CD4-positive, alpha-beta T cell treated with Interleukin-6 at 100 ng/mL for 8 hours (primary cell): Measurements from ENCODE around the gene LMO7.

Experiments used
- DNase-seq: peaks from one replicate; pipeline ENCODE4 v3.0.0-alpha.2; 2020; ENCODE audit warnings: mixed read lengths, low spot score

The LMO7 gene

GRCh38 chr13:75635828-75636435 lies at the start of gene LMO7:
TSS of gene LMO7 (plus strand) at chr13:75636330. CDS start at chr13:75636658, 328 bp downstream.
- peak; percentile 42 for DNase-seq

GRCh38 chr13:75587679-75588078 lies 48.5 kb upstream of the LMO7 start:
- no peak for DNase-seq

- no peak for DNase-seq
These were observed 39.4 kb upstream of the LMO7 start for GRCh38 chr13:75596657-75597182.

DNA sequence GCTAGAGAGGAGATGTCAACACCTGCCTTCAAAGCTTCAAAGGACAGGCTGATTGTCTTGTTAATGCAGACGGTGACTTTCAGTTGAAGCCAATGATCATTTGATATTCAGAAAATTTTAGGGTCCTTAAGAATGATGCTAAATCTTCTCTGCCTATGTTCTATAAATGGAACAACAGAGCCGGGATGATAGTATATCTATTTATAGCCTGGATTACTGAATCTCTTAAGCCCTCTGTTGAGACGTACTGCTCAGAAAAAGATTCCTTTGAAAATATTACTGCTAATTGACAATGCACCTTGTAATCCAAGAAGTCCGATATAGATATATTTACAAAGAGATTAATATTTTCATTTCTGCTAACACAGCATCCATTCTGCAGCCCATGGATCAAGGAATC lies 35.8 kb upstream of the LMO7 start:
- no peak for DNase-seq

DNA sequence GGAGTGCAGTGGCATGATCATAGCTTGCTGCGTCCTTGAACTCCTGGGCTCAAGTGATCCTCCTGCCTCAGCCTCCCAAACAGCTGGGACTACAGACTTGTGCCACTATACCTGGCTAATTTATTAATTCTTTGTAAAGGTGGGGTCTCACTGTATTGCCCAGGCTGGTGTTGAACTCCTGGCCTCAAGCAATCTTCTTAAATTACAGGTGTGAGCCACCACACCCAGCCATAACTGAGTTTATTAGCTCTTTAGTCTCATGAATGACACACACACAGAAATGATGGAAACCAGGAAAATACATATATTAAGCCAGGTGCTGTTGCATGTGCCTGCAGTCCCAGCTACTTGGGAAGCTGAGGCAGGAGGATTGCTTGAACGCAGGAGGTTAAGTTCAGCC lies 33.1 kb upstream of the LMO7 start:
- DNase-seq = no peak

- no peak for DNase-seq
These were observed 28.7 kb upstream of the LMO7 start for GRCh38 chr13:75607447-75607846.

DNA sequence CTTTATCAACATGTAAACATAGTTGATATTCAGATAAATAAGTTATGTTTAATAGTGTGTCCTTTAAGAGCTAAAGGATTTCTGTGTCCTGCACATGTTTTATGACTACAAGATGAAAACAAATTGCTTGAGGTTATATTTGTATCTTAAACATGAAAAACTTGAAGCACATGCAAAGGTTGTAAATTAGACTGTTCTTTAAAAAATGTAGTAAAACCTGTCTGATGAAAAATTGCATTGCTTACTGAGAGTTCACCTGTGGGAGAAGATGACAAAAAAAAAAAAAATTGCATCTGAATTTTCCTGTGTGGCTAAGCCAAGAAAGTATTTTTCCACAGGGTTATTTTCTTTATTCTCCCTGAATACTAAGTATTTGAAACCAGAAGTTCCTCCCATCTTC lies 25.7 kb upstream of the LMO7 start:
- no peak for DNase-seq

GRCh38 chr13:75612354-75612753 lies 23.8 kb upstream of the LMO7 start:
- no peak for DNase-seq

GRCh38 chr13:75617230-75617629 lies 18.9 kb upstream of the LMO7 start:
- no peak for DNase-seq

- DNase-seq = no peak
These were observed 17.8 kb upstream of the LMO7 start for GRCh38 chr13:75618308-75618707.

DNA sequence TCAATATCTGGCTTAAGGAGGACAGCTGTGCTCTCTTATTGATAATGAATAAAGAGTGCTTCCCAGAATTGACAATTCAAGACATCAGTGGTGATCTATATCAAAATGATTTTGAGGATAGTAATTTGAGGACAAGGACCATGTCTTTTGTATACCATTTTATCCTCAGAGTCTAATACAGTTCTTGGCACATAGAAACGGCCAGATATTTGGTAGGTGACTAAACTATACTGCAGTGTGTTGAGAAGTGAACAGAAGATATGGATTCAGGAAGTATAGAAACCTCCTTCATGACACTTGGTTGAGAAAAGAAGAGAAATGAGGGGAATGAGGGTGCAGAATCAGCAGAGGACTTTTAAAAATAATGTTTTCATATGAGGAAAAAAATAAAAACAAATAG lies 16.1 kb upstream of the LMO7 start:
- no peak for DNase-seq

GRCh38 chr13:75621147-75621546 lies 15.0 kb upstream of the LMO7 start:
- DNase-seq = no peak

DNA sequence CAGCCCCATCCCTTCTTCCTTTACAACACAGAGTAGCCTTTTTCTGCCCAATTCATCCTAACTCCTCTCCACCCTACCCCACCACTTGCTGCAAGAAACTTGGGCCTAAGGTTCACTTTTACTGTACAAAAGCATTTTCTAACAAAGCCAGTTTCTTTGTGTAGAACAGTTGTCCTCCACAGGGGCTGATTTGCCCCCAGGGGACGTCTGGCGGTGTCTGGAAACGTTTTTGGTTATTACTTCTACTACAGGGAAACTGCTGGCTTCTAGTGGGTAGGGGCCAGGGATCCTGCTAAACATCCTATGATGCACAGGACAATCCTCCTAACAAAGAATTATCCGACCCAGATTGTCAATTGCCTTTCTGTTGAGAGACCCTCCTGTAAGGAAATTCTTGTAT lies 7.3 kb upstream of the LMO7 start:
- DNase-seq = no peak

GRCh38 chr13:75633285-75633684 lies 2.8 kb upstream of the LMO7 start:
- DNase-seq = no peak

DNA sequence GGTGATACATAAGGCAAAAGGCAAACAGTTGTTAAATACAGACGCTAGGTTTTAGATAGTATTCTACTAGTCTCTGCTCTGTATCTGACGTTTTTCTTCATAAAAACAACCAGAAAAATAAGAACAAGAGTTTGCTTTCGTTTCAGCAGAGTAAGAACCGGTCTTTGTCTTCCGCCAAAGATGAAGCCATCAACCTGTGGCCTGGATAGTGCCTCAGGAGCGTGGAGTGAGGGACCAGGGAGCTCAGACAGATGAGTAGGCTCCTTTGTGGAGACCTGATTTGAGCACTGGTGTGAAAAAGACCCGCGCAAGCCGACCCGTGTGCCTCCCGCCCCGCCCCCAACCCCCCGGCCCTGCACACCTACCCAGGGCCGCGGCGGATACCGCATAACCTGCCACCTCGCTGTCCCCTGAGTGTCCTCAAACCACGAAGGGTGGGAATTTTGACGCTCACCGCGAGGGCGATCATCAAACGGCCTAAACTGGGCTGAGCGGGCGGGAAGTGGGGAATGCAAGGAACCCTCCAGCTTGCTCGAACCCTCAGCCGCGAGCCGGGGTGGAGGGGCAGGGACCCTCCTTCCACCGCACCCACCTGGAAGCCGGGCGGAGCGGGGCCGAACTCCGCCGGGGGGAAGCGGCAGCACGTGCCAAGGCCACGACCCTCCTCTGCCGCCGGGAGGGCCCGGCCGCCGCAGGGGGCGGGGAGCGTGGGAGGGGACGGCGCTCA lies 866 bp upstream of the LMO7 start:
- no peak for DNase-seq

GRCh38 chr13:75636436-75637180 lies 478 bp downstream of the LMO7 start:
- DNase-seq = peak; percentile 19

DNA sequence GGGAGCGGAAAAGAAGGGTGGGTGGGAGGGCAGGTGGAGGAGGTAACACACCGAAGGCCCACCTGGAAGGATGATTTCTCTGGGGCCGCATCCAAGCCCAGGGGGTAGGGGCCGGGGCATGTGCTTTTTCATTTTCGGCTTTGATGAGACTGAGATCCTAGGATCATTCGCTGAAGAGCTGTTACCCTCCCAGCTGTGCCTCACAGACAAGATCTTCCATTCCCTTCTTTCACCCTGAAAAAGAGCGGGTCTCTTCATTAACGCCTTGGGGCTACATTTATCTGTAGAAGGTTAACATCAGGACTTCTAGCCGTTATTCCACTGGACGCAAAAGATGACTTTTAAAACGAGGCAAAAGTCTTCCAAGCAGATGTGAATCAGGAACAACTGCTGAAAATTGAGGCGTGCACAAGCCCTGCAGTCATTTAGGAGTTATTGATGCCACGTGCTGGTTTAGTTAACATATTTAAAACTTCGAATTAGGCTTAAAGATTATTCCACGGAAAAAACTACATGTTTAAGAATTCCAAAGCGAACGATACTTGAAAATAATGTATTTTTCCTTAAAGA lies 1.1 kb downstream of the LMO7 start:
- no peak for DNase-seq

GRCh38 chr13:75639454-75639853 lies 3.3 kb downstream of the LMO7 start:
- no peak for DNase-seq

DNA sequence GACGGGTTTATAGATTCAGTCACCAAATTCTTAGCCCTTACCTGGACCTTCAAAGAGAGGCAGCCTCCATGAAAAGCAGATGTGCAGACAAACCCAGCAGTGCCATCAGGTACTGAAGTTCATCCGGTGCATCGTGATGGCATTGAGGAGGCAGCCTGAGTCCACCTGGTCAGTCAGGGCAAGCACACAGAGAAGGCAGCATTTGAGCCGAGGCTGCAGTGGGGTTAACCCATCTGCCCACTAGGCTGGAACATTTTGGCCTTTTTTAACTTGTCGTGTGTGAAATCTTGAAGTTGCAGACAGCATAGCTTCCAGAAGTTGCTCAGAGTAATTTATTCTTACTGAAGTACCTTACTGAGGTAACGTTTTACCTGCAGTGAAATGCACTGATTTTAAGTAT lies 4.9 kb downstream of the LMO7 start:
- DNase-seq = no peak

- no peak for DNase-seq
These were observed 7.1 kb downstream of the LMO7 start for GRCh38 chr13:75643182-75643581.

DNA sequence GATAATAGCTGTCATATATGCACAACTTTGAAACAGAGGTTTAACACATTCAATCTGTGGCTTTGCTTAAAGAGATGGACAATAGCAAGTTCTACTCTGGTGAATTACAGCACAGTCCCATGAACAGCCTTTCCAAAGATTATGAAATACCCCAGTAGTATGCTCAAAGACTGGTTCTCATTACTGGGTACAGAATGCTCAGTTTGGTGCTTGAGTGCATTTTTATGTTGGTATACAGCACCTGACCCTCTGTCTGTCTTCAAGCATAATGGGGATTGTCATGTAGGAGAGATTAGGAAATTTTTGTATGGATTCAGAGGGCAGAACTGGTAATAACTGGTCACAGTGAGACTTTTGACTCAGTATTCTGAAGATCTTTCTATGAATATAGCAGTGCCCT lies 7.6 kb downstream of the LMO7 start:
- DNase-seq = no peak

DNA sequence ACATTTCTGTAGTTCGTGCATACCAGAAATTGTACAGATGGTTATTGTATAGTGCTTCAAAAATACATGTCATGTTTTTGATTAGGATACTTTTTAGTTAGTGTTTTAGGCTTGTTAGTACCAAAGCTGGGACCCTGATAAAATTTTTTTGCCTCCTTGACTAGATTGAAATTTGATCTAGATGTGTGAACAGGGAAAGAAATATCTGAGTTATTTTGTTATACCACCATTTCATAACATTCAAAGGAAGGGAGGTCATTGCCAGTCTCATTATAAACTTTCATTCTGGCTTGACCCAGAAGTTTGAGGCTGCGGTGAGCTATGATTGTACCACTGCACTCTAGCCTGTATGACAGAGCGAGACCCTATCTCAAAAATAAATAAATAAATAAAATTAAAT lies 9.0 kb downstream of the LMO7 start:
- DNase-seq = no peak
